HG03135 (cell line): Measurements from ENCODE around the gene KCNIP4.
"Not testable (repeated sequence)": the region's sequence is repeated elsewhere in the genome, so short reads cannot be mapped to it uniquely, and the experiment has no call there.

Source experiments
- ATAC-seq: cut with Tn5 transposase; IDR thresholded peaks from one replicate; pipeline ENCODE4 v1.9.1; 2021; ENCODE audit warnings: mild to moderate bottlenecking, moderate library complexity; ENCODE audit not compliant: unreplicated experiment

KCNIP4 gene

GRCh38 chr4:21380861-21381260 is 567.7 kb downstream of the KCNIP4 start:
- no peak for ATAC-seq

- no peak for ATAC-seq
Observed at GRCh38 chr4:21377046-21377445, 571.5 kb downstream of the KCNIP4 start.

GRCh38 chr4:21376176-21376575 is 572.4 kb downstream of the KCNIP4 start:
- ATAC-seq: no peak

GRCh38 chr4:21374641-21375368 is 573.8 kb downstream of the KCNIP4 start:
- ATAC-seq: no peak

GRCh38 chr4:21367567-21367966 is 581.0 kb downstream of the KCNIP4 start:
- ATAC-seq: no peak

- ATAC-seq: no peak
Observed at GRCh38 chr4:21366840-21367239, 581.7 kb downstream of the KCNIP4 start.

- ATAC-seq: no peak
Observed at GRCh38 chr4:21366312-21366711, 582.3 kb downstream of the KCNIP4 start.

GRCh38 chr4:21363701-21364100 is 584.9 kb downstream of the KCNIP4 start:
- ATAC-seq: no peak

- not testable (repeated sequence) for ATAC-seq
Observed at GRCh38 chr4:21352354-21352753, 596.2 kb downstream of the KCNIP4 start.

GRCh38 chr4:21347142-21347541 is 601.4 kb downstream of the KCNIP4 start:
- ATAC-seq: no peak

- no peak for ATAC-seq
Observed at GRCh38 chr4:21327976-21328700, 620.4 kb downstream of the KCNIP4 start.

- no peak for ATAC-seq
Observed at GRCh38 chr4:21320034-21320433, 628.5 kb downstream of the KCNIP4 start.

GRCh38 chr4:21307709-21308108 is 640.9 kb downstream of the KCNIP4 start:
- no peak for ATAC-seq

GRCh38 chr4:21304540-21304887 is 644.1 kb downstream of the KCNIP4 start:
- no peak for ATAC-seq

- ATAC-seq: no peak
Observed at GRCh38 chr4:21290562-21290961, 658.0 kb downstream of the KCNIP4 start.

- ATAC-seq: no peak
Observed at GRCh38 chr4:21276046-21276445, 672.5 kb downstream of the KCNIP4 start.

- no peak for ATAC-seq
Observed at GRCh38 chr4:21271439-21272052, 677.0 kb downstream of the KCNIP4 start.

GRCh38 chr4:21248331-21248730 is 700.2 kb downstream of the KCNIP4 start:
- no peak for ATAC-seq

- ATAC-seq: no peak
Observed at GRCh38 chr4:21242163-21242562, 706.4 kb downstream of the KCNIP4 start.

GRCh38 chr4:21226637-21227538 is 721.7 kb downstream of the KCNIP4 start:
- no peak for ATAC-seq

- ATAC-seq: no peak
Observed at GRCh38 chr4:21211846-21212245, 736.7 kb downstream of the KCNIP4 start.
